WTC11 (cell line): ENCODE measurements around the gene DACT3. TPM values are rescaled to one million over a fixed set of nuclear protein-coding genes. Genes with fewer than 3 reads are reported as not detected.

Experiments
- ATAC-seq: fragments of 200-7000 bp; cut with Tn5 transposase; 2 replicates; pipeline ENCODE4 v1.10.0; 2021; ENCODE audit warnings: mild to moderate bottlenecking, moderate library complexity
- CTCF ChIA-PET: fragments of 300-600 bp; sonication (Branson Sonifier 250); formaldehyde crosslinking; loops from one replicate; lab custom pipeline; 2021; ENCODE audit warnings: antibody characterized with exemption; lab: Charles Lee
- POLR2A ChIA-PET: fragments of 350-600 bp; sonication (Branson Sonifier 250); formaldehyde crosslinking; loops from one replicate; lab custom pipeline; 2021; ENCODE audit warnings: antibody characterized with exemption; lab: Charles Lee
- DNase-seq: peaks from one replicate; pipeline ENCODE4 v3.0.0; 2021; ENCODE audit warnings: low spot score
- H3K27ac Mint-ChIP-seq: 2 replicates; pipeline ENCODE4 v1.8.0; 2021; ENCODE audit warnings: mixed read lengths
- H3K27me3 Mint-ChIP-seq: 2 replicates; pipeline ENCODE4 v1.8.0; 2021; ENCODE audit warnings: low read depth, mild to moderate bottlenecking, moderate library complexity, mixed read lengths
- H3K36me3 Mint-ChIP-seq: 2 replicates; pipeline ENCODE4 v1.8.0; 2021; ENCODE audit warnings: mixed read lengths
- H3K4me1 Mint-ChIP-seq: 2 replicates; pipeline ENCODE4 v1.8.0; 2022; ENCODE audit warnings: mixed read lengths
- H3K4me3 Mint-ChIP-seq: 2 replicates; pipeline ENCODE4 v1.8.0; 2021; ENCODE audit warnings: mild to moderate bottlenecking, moderate library complexity, mixed read lengths
- H3K9me3 Mint-ChIP-seq: 2 replicates; pipeline ENCODE4 v1.8.0; 2021; ENCODE audit warnings: mixed read lengths
- ATF1 ChIP-seq: sonication (generic); formaldehyde crosslinking; IDR thresholded peaks from 2 replicates; pipeline ENCODE4 v1.8.1; 2023; ENCODE audit warnings: mild to moderate bottlenecking, moderate library complexity, missing genetic modification reagents
- ATF6 ChIP-seq: sonication (generic); formaldehyde crosslinking; IDR thresholded peaks from 2 replicates; pipeline ENCODE4 v1.8.1; 2023; ENCODE audit warnings: mild to moderate bottlenecking, missing genetic modification reagents
- CBFB ChIP-seq: sonication (generic); formaldehyde crosslinking; IDR thresholded peaks from 2 replicates; pipeline ENCODE4 v1.8.1; 2022; ENCODE audit warnings: mild to moderate bottlenecking, low read depth, missing genetic modification reagents
- CREB1 ChIP-seq: sonication (generic); formaldehyde crosslinking; IDR thresholded peaks from 2 replicates; pipeline ENCODE4 v1.8.0; 2023; ENCODE audit warnings: mild to moderate bottlenecking, missing genetic modification reagents
- CTCF ChIP-seq: fragments of 200-600 bp; IDR thresholded peaks from 2 replicates; pipeline ENCODE4 v1.8.0; 2022; ENCODE audit warnings: antibody characterized with exemption
- FOXK1 ChIP-seq: sonication (generic); formaldehyde crosslinking; IDR thresholded peaks from 2 replicates; pipeline ENCODE4 v1.8.0; 2022; ENCODE audit warnings: mild to moderate bottlenecking, moderate library complexity, missing genetic modification reagents
- FOXP1 ChIP-seq: sonication (generic); formaldehyde crosslinking; IDR thresholded peaks from 2 replicates; pipeline ENCODE4 v1.8.0; 2022; ENCODE audit warnings: missing genetic modification reagents, mild to moderate bottlenecking, moderate library complexity, borderline replicate concordance
- IRF2 ChIP-seq: sonication (generic); formaldehyde crosslinking; IDR thresholded peaks from 2 replicates; pipeline ENCODE4 v1.8.0; 2022; ENCODE audit warnings: low read depth, missing genetic modification reagents, borderline replicate concordance
- JAZF1 ChIP-seq: fragments of 250-450 bp; sonication (Bioruptor Pico); IDR thresholded peaks from 2 replicates; pipeline ENCODE4 v1.9.0; 2021; ENCODE audit warnings: moderate library complexity, mild to moderate bottlenecking, inconsistent platforms
- MAX ChIP-seq: sonication (generic); formaldehyde crosslinking; IDR thresholded peaks from 2 replicates; pipeline ENCODE4 v1.8.0; 2022; ENCODE audit warnings: mild to moderate bottlenecking, missing genetic modification reagents
- MYBL2 ChIP-seq: sonication (generic); formaldehyde crosslinking; IDR thresholded peaks from 2 replicates; pipeline ENCODE4 v1.8.1; 2023; ENCODE audit warnings: mild to moderate bottlenecking, moderate library complexity, missing genetic modification reagents
- NFE2L1 ChIP-seq: sonication (generic); formaldehyde crosslinking; IDR thresholded peaks from 2 replicates; pipeline ENCODE4 v1.8.1; 2023; ENCODE audit warnings: missing genetic modification reagents
- PREB ChIP-seq: sonication (generic); formaldehyde crosslinking; IDR thresholded peaks from 2 replicates; pipeline ENCODE4 v1.8.1; 2022; ENCODE audit warnings: mild to moderate bottlenecking, missing genetic modification reagents, moderate library complexity, borderline replicate concordance
- PRRX2 ChIP-seq: fragments of 250-450 bp; sonication (Bioruptor Pico); IDR thresholded peaks from 2 replicates; pipeline ENCODE4 v1.8.0; 2021; ENCODE audit warnings: mild to moderate bottlenecking
- RELA ChIP-seq: sonication (generic); formaldehyde crosslinking; IDR thresholded peaks from 2 replicates; pipeline ENCODE4 v1.8.1; 2022; ENCODE audit warnings: missing genetic modification reagents, mild to moderate bottlenecking, borderline replicate concordance
- SOX15 ChIP-seq: fragments of 250-450 bp; sonication (Bioruptor Pico); IDR thresholded peaks from 2 replicates; pipeline ENCODE4 v1.9.0; 2021; ENCODE audit warnings: mild to moderate bottlenecking
- USF2 ChIP-seq: sonication (generic); formaldehyde crosslinking; IDR thresholded peaks from 2 replicates; pipeline ENCODE4 v1.8.1; 2023; ENCODE audit warnings: mild to moderate bottlenecking, missing genetic modification reagents, moderate library complexity
- ZNF317 ChIP-seq: sonication (generic); formaldehyde crosslinking; IDR thresholded peaks from 2 replicates; pipeline ENCODE4 v1.8.1; 2023; ENCODE audit warnings: low read depth, mild to moderate bottlenecking, moderate library complexity, missing genetic modification reagents, borderline replicate concordance
- ZNF423 ChIP-seq: fragments of 250-450 bp; sonication (Bioruptor Pico); IDR thresholded peaks from 2 replicates; pipeline ENCODE4 v2.1.2; 2022; ENCODE audit warnings: mild to moderate bottlenecking, moderate library complexity
- ZNF425 ChIP-seq: fragments of 250-450 bp; sonication (Bioruptor Pico); conservative IDR thresholded peaks from 2 replicates; pipeline ENCODE4 v1.9.0; 2021; ENCODE audit warnings: mild to moderate bottlenecking
- total RNA-seq: library from RNA; stranded (reverse); gene quantifications from 3 replicates; pipeline ENCODE4 v1.2.3, GENCODE V29; 2021

Gene DACT3
- total RNA-seq, 1 experiment from 2014 or later: 1.9 TPM

GRCh38 chr19:46615966-46616365 lies 45.0 kb downstream of the DACT3 start:
- Mint-ChIP-seq H3K27me3 (peaks cover 3% of the 10 kb centered on the region; the same call in 1 of the 2 replicates), H3K27ac (no peak overlapping the region), H3K9me3 (no peaks in the 10 kb centered on the region), H3K4me1 (peaks cover 9% of the 10 kb centered on the region), H3K4me3 (no peak overlapping the region), H3K36me3 (no peaks in the 10 kb centered on the region)
- ChIA-PET POLR2A (interaction anchor here (1.5 kb wide), 1 partner anchor 45 kb away, joined by 6 read pairs; the partner anchor contains the start of gene DACT3), CTCF (interaction anchor here (1.3 to 13.2 kb wide), 8 partner anchors 10 to 88 kb away, joined by 3 to 484 read pairs (median 15); partner anchors contain the start of genes CALM3, DACT3 and PTGIR)
- DNase-seq: no peak
- ATAC-seq: no peak
- TF ChIP-seq JAZF1: no peak
- no peak for TF ChIP-seq ZNF423 (CRISPR knock-in tag)
- no peak for TF ChIP-seq ATF1
- no peak for TF ChIP-seq CREB1
- TF ChIP-seq MAX (CRISPR knock-in tag): no peak
- no peak for TF ChIP-seq FOXK1 (CRISPR knock-in tag)
- TF ChIP-seq CBFB (CRISPR knock-in tag): no peak
- no peak for TF ChIP-seq IRF2 (CRISPR knock-in tag)
- no peak for TF ChIP-seq SOX15 (CRISPR knock-in tag)
- TF ChIP-seq RELA (CRISPR knock-in tag): no peak
- TF ChIP-seq ZNF317 (CRISPR knock-in tag): no peak

- DNase-seq (peak; percentile 93), ATAC-seq (peak; percentile 88)
- Mint-ChIP-seq H3K9me3 (no peaks in the 10 kb centered on the region), H3K36me3 (peaks cover 8% of the 10 kb centered on the region)
- POLR2A ChIA-PET: no interaction called here
- TF ChIP-seq MYBL2: no peak
- no peak for TF ChIP-seq ZNF425 (CRISPR knock-in tag)
- no peak for TF ChIP-seq ATF6 (CRISPR knock-in tag)
- peak; percentile 88 for TF ChIP-seq CTCF
- TF ChIP-seq, all 79 proteins: peak for 1
- H3K27me3 Mint-ChIP-seq: peaks cover 3% of the 10 kb centered on the region; the same call in 1 of the 2 replicates
- CTCF ChIA-PET: interaction anchor here (0.6 to 13.2 kb wide), 27 partner anchors 9 to 1108 kb away, joined by 3 to 484 read pairs (median 6); partner anchors contain the start of genes CALM3, DACT3, PTGIR and SLC1A5
- H3K4me1 Mint-ChIP-seq: peaks cover 9% of the 10 kb centered on the region
- 0 out of 2 replicates have a peak overlapping the region, but pooled peaks have one; percentile 24 for H3K4me3 Mint-ChIP-seq
- H3K27ac Mint-ChIP-seq: no peak overlapping the region
Measured at GRCh38 chr19:46614114-46614722, 46.8 kb downstream of the DACT3 start.

GRCh38 chr19:46613525-46613924 lies 47.5 kb downstream of the DACT3 start:
- TF ChIP-seq NFE2L1 (CRISPR knock-in tag) (no peak), CREB1 (no peak), PRRX2 (CRISPR knock-in tag) (no peak), PREB (no peak), FOXK1 (CRISPR knock-in tag) (no peak), USF2 (CRISPR knock-in tag) (no peak), ZNF425 (CRISPR knock-in tag) (no peak), FOXP1 (CRISPR knock-in tag) (no peak)
- ChIA-PET CTCF (interaction anchor here (0.6 to 13.2 kb wide), 22 partner anchors 9 to 1009 kb away, joined by 3 to 484 read pairs (median 6); partner anchors contain the start of genes CALM3, DACT3, PTGIR and SLC1A5), POLR2A (interaction anchor here (1.2 kb wide), 1 partner anchor 13 kb away, joined by 5 read pairs; the partner anchor contains the start of gene CALM3)
- Mint-ChIP-seq H3K36me3 (peaks cover 15% of the 10 kb centered on the region), H3K4me1 (peaks cover 9% of the 10 kb centered on the region), H3K9me3 (no peaks in the 10 kb centered on the region), H3K4me3 (no peak overlapping the region), H3K27ac (no peak overlapping the region), H3K27me3 (peaks cover 3% of the 10 kb centered on the region; the same call in 1 of the 2 replicates)
- no peak for ATAC-seq
- no peak for DNase-seq
